GM13977 (cell line): Measurements from ENCODE around the gene STT3A.

Source experiments
- DNase-seq: peaks from one replicate; pipeline ENCODE4 v3.0.0; 2012; ENCODE audit warnings: low spot score
- CTCF ChIP-seq: IDR thresholded peaks from 2 replicates; pipeline ENCODE4 v1.5.1; 2012; ENCODE audit warnings: mild to moderate bottlenecking, control low read depth; ENCODE audit not compliant: insufficient read depth; ENCODE audit errors: extremely low read depth, missing control alignments
- in situ Hi-C: fragments of 300-500 bp; cut with MboI; formaldehyde crosslinking; loops from one replicate; pipeline ENCODE4 v1.12.0; 2022; ENCODE audit warnings: low sequenced_read_pairs, low pct_unique_long_range_greater_than_20kb, mixed read lengths, inconsistent platforms; ENCODE audit not compliant: unreplicated experiment

STT3A gene

DNA sequence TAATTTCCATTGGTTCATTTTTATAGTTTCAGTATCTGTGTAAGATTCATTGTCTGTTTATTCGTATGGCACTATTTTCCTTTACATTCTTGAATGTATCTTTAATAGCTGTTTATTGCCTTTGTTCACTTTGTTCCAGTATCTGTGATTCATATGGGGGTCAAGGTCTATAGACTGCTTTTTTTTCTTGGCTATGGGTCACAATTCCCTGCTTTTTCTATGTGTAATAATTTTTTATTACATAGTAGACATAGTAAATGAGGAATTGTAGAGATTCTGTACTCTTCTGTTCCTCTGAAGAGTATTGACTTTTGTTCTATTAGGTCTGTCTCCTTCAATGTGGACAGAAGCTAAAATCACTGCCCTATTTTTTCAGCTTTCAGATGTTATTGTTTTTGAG, 77.5 kb downstream of the STT3A start:
- no peak for DNase-seq
- in situ Hi-C loops, result no loop called here
- TF ChIP-seq CTCF, result no peak

DNA sequence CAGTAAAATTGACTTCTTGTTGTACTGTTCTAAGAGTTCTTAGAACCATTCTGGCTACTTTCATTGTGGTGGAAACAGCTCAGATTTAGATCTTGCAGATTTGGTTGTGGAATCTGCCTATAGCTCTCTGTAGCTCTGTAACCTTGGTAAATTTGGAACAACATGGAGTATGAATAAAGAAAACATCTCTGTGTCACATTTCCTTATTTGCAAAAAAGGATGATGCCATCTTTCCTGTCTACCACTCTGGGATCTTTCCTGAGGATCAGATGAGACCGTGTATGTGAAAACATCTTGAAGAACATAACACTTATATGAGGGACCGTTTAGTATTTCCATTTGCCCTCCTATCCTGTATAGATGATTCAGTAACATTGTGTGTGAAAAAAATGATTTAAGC, 78.9 kb downstream of the STT3A start:
- in situ Hi-C loops, result no loop called here
- no peak for TF ChIP-seq CTCF
- DNase-seq, result no peak
